Stimulated activated CD8-positive, alpha-beta memory T cell treated with anti-CD3 and anti-CD28 coated beads, Interleukin-7, amount 100 ng/mL, for 1 hour (primary cell): ENCODE results near the gene TREM2.

Experiments
- DNase-seq, 2 donors: peaks; one replicate each; pipeline ENCODE4 v3.0.0-alpha.2; 2020; ENCODE audit warnings: low read depth in 2 of 2

Gene TREM2

GRCh38 chr6:41182069-41183034 lies 19.4 kb upstream of the TREM2 start:
- no peak for DNase-seq

GRCh38 chr6:41181566-41181965 lies 18.6 kb upstream of the TREM2 start:
- DNase-seq, result no peak

GRCh38 chr6:41179163-41179562 lies 16.2 kb upstream of the TREM2 start:
- DNase-seq, result no peak

- no peak for DNase-seq
These were observed 14.8 kb upstream of the TREM2 start for GRCh38 chr6:41177695-41178094.

GRCh38 chr6:41177287-41177686 lies 14.4 kb upstream of the TREM2 start:
- DNase-seq, result no peak

GRCh38 chr6:41176189-41176588 lies 13.3 kb upstream of the TREM2 start:
- no peak for DNase-seq

GRCh38 chr6:41175084-41175483 lies 12.2 kb upstream of the TREM2 start:
- no peak for DNase-seq

- DNase-seq, result no peak
These were observed 11.7 kb upstream of the TREM2 start for GRCh38 chr6:41174610-41175009.

- no peak for DNase-seq
These were observed 9.0 kb upstream of the TREM2 start for GRCh38 chr6:41171908-41172307.

- no peak for DNase-seq
These were observed 7.7 kb upstream of the TREM2 start for GRCh38 chr6:41170547-41171160.

GRCh38 chr6:41167173-41167963 lies 4.5 kb upstream of the TREM2 start:
- no peak for DNase-seq

GRCh38 chr6:41164551-41165120 lies 1.7 kb upstream of the TREM2 start:
- DNase-seq, result no peak

- no peak for DNase-seq
These were observed 452 bp upstream of the TREM2 start for GRCh38 chr6:41163419-41163717.

GRCh38 chr6:41161851-41162552 lies 914 bp downstream of the TREM2 start:
- no peak for DNase-seq

GRCh38 chr6:41161380-41161779 lies 1.5 kb downstream of the TREM2 start:
- no peak for DNase-seq

GRCh38 chr6:41160933-41161332 lies 2.0 kb downstream of the TREM2 start:
- no peak for DNase-seq

GRCh38 chr6:41159415-41160082 lies 3.4 kb downstream of the TREM2 start:
- no peak for DNase-seq

GRCh38 chr6:41157323-41157722 lies 5.6 kb downstream of the TREM2 start:
- no peak for DNase-seq

- DNase-seq, result no peak
These were observed 6.1 kb downstream of the TREM2 start for GRCh38 chr6:41156771-41157170.

GRCh38 chr6:41156001-41156400 lies 6.9 kb downstream of the TREM2 start:
- DNase-seq, result no peak
